Activated naive CD4-positive, alpha-beta T cell treated with anti-CD3 and anti-CD28 coated beads for 36 hours (primary cell): Measurements from ENCODE around the gene ZMPSTE24. TPM values are rescaled to one million over a fixed set of nuclear protein-coding genes. Genes with fewer than 3 reads are reported as not detected.
A peak's percentile ranks its signal among the peaks of the same experiment; 100 is the strongest.

Experiments
- CTCF ChIA-PET: fragments of 350-600 bp; sonication (Branson Sonifier 250); formaldehyde crosslinking; loops from one replicate; lab custom pipeline; 2021; ENCODE audit warnings: antibody characterized with exemption; lab: Charles Lee
- DNase-seq: peaks from one replicate; pipeline ENCODE4 v3.0.0-alpha.2; 2020
- H3K27ac Mint-ChIP-seq: one replicate; pipeline ENCODE4 v1.8.0; 2021; ENCODE audit warnings: mild to moderate bottlenecking, mixed read lengths
- H3K27me3 Mint-ChIP-seq: one replicate; pipeline ENCODE4 v1.8.0; 2021; ENCODE audit warnings: low read depth, mixed read lengths
- H3K36me3 Mint-ChIP-seq: one replicate; pipeline ENCODE4 v1.8.0; 2021; ENCODE audit warnings: low read depth, mixed read lengths
- H3K4me1 Mint-ChIP-seq: one replicate; pipeline ENCODE4 v1.8.0; 2021; ENCODE audit warnings: low read depth, mixed read lengths
- H3K4me3 Mint-ChIP-seq: one replicate; pipeline ENCODE4 v1.8.0; 2021; ENCODE audit warnings: mild to moderate bottlenecking, moderate library complexity, mixed read lengths
- H3K9me3 Mint-ChIP-seq: one replicate; pipeline ENCODE4 v1.8.0; 2021; ENCODE audit warnings: mixed read lengths
- intact Hi-C: fragments of 100-400 bp; cut with micrococcal nuclease; formaldehyde crosslinking; loops from one replicate; pipeline ENCODE4 v1.15.1; 2023
- total RNA-seq, 2 experiments: library from RNA; stranded (reverse); gene quantifications; one replicate each; pipeline ENCODE4 v1.2.3, GENCODE V29; 2021

Gene ZMPSTE24
- total RNA-seq, 2 experiments from 2014 or later = 13.2 to 14.7 TPM

DNA sequence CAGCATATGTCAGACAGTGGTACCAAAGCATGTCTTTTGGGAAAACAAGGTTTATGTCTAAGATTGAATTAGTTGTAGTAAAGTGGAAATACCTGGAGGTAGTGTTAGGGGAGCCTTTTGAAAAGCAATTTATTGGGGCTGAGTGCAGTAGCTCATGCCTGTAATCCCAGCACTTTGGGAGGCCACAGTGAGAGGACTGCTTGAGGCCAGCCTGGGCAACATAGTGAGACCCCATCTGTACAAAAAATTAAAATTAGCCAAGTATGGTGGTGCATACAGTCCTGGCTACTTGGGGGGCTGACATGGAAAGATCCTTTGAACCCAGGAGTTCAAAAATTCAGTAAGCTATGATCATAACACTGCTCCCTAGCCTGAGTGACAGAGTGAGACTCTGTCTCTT, 7.3 kb downstream of the ZMPSTE24 start:
- intact Hi-C loops = loop anchor here (2.0 kb wide), 2 partner anchors 50 to 102 kb away; no protein-coding TSS in a partner anchor

DNA sequence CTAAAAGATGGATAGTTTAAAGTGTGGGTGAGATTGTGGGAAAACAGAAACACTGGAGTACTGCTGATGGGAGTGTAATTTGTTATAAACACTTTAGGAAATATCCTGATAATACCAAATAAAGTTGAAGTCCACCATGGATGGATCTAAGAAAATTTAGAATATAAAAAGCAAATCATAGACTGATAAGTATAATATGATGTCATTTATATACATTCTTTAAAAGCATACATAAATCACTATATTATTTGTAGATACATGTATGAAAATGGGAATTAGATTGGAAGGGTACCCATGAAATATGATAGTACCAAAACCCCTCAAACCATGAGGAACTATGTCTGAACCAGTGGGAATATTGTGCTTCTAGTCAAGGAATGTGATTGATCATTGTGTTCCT, 7.9 kb downstream of the ZMPSTE24 start:
- Mint-ChIP-seq H3K9me3 (no peaks in the 10 kb centered on the region), H3K36me3 (peaks cover 41% of the 10 kb centered on the region), H3K4me3 (no peak overlapping the region), H3K27ac (no peak overlapping the region), H3K4me1 (peaks cover 56% of the 10 kb centered on the region), H3K27me3 (no peaks in the 10 kb centered on the region)
- intact Hi-C loops = loop anchor here (2.0 kb wide), 2 partner anchors 49 to 103 kb away; no protein-coding TSS in a partner anchor
- DNase-seq = no peak
- CTCF ChIA-PET = interaction anchor here (1.0 to 2.7 kb wide), 3 partner anchors 73 to 403 kb away, joined by 3 to 13 read pairs (median 8); no protein-coding TSS in a partner anchor

More for the DNA sequence above, 7.3 kb downstream of the ZMPSTE24 start:
- CTCF ChIA-PET = interaction anchor here (1.0 to 1.9 kb wide), 3 partner anchors 73 to 404 kb away, joined by 3 to 8 read pairs (median 7); no protein-coding TSS in a partner anchor
- H3K27me3 Mint-ChIP-seq = no peaks in the 10 kb centered on the region
- peaks cover 39% of the 10 kb centered on the region for H3K36me3 Mint-ChIP-seq
- peaks cover 54% of the 10 kb centered on the region for H3K4me1 Mint-ChIP-seq
- H3K9me3 Mint-ChIP-seq = no peaks in the 10 kb centered on the region
- no peak for DNase-seq
- H3K4me3 Mint-ChIP-seq = no peak overlapping the region
- H3K27ac Mint-ChIP-seq = no peak overlapping the region

DNA sequence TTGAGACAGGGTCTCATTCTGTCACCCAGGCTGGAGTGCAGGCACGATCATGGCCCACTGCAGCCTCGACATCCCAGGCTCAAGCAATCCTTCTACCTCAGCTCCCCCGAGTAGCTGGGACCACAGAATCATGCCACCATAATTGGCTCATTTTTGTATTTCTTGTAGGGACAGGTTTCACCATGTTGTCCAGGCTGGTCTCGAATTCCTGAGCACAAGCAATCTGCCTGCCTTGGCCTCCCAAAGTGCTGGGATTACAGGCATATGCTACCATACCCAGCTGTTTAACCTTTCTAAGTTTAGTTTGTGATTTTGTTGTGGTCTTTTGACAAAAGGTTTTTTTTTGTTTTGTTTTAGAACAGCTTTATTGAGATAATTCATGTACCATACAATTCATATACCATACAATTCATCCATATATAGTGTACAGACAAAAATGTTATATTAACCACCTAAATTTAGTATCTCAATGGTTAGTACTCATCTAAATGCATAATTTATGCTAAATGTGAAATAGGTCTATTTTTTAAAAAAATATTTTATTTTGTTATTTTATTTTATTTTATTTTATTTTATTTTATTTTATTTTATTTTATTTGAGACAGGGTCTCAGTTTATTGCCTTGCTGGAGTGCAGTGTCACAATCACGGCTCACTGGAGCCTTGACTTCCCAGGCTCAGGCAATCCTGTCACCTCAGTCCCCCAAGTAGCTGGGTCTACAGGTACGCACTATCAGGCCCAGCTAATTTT, 8.9 kb downstream of the ZMPSTE24 start:
- no peak for DNase-seq
- H3K27me3 Mint-ChIP-seq = no peaks in the 10 kb centered on the region
- CTCF ChIA-PET = interaction anchor here (1.0 to 2.7 kb wide), 3 partner anchors 72 to 123 kb away, joined by 3 to 13 read pairs (median 8); no protein-coding TSS in a partner anchor
- intact Hi-C loops = no loop called here
- H3K9me3 Mint-ChIP-seq = no peaks in the 10 kb centered on the region
- H3K4me1 Mint-ChIP-seq = peaks cover 52% of the 10 kb centered on the region
- H3K27ac Mint-ChIP-seq = no peak overlapping the region
- H3K4me3 Mint-ChIP-seq = no peak overlapping the region
- H3K36me3 Mint-ChIP-seq = peaks cover 34% of the 10 kb centered on the region

DNA sequence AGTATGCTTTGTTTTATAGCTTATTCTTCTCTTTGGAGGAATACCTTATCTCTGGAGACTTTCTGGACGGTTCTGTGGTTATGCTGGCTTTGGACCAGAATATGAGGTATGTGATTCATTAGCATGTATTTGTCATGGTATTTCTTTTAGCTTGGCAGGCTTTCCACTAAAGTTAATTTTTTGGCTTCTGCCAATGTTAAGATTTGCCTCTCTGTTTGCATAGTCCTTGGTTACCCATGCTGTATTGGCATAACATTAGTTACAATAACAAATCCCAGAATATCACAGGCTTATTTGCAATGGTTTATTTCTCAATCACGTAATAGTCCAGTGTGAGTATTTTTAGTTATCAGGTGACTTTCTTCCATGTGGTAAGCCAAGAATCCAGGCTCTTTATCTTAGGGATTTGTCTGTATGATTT, 9.7 kb downstream of the ZMPSTE24 start:
- intact Hi-C loops = no loop called here
- H3K4me1 Mint-ChIP-seq = peaks cover 53% of the 10 kb centered on the region
- DNase-seq = no peak
- no peak overlapping the region for H3K27ac Mint-ChIP-seq
- H3K27me3 Mint-ChIP-seq = no peaks in the 10 kb centered on the region
- H3K9me3 Mint-ChIP-seq = no peaks in the 10 kb centered on the region
- CTCF ChIA-PET = interaction anchor here (1.0 to 2.7 kb wide), 2 partner anchors 115 to 123 kb away, joined by 3 to 13 read pairs; no protein-coding TSS in a partner anchor
- H3K36me3 Mint-ChIP-seq = peaks cover 37% of the 10 kb centered on the region
- no peak overlapping the region for H3K4me3 Mint-ChIP-seq

DNA sequence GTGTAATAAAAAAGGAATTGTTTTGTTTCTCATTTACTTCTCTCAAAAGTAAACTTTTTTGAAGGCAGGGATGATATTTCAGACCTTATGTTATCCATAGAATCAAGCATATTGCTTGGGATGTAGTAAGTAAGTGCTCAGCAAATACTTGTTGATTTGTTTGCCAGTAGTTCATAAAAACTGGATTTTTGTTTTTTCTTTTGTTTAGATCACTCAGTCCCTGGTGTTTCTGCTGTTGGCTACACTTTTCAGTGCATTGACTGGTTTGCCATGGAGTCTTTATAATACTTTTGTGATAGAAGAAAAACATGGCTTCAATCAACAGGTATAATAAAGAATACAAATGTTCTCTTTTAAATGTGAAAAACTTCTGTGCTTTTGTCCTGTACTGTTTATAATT, 10.2 kb downstream of the ZMPSTE24 start:
- Mint-ChIP-seq H3K4me1 (peaks cover 48% of the 10 kb centered on the region), H3K36me3 (peaks cover 38% of the 10 kb centered on the region), H3K27me3 (no peaks in the 10 kb centered on the region), H3K4me3 (no peak overlapping the region), H3K27ac (no peak overlapping the region), H3K9me3 (no peaks in the 10 kb centered on the region)
- CTCF ChIA-PET = interaction anchor here (0.6 to 2.7 kb wide), 2 partner anchors 37 to 115 kb away, joined by 5 to 13 read pairs; no protein-coding TSS in a partner anchor
- DNase-seq = no peak
- intact Hi-C loops = no loop called here

DNA sequence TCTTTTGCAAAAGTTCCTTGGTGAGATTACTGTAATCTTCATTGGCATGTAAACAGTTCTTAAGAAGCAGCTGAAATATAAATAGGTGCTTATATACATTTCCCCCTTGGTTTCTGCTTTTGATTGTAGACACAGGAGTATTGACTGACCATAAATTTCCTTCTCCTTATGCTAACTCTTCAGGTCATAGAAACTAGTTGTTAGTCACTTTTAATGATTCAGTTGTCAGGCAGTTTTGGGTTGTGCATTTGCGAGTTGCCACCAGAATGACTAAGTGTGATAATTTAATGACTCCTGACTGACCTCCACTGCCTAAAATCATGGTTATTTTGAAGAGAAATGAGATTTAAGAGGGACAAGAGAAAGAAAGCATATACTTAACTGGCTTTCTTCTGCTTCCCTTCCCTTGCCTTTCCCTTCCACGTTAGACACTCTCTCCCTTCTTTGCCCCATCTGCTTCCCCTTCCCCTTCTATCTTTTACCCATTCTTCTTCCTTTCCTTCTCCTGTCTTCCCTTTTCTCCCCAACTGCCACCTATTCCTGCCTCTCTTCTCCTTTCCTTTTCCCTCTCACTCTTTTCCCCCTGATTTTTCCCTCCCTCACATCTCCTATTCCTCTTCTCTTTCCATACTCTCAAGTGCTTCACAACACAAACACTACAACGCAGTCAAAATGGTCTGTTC, 12.3 kb downstream of the ZMPSTE24 start:
- H3K4me1 Mint-ChIP-seq = peaks cover 31% of the 10 kb centered on the region
- H3K9me3 Mint-ChIP-seq = no peaks in the 10 kb centered on the region
- no peak overlapping the region for H3K4me3 Mint-ChIP-seq
- no peaks in the 10 kb centered on the region for H3K27me3 Mint-ChIP-seq
- CTCF ChIA-PET = interaction anchor here (1.5 kb wide), 1 partner anchor 117 kb away, joined by 4 read pairs; no protein-coding TSS in a partner anchor
- DNase-seq = peak; percentile 30
- intact Hi-C loops = loop anchor here (1.0 kb wide), 1 partner anchor 29 kb away; no protein-coding TSS in a partner anchor
- peak overlapping the region; percentile 86 for H3K27ac Mint-ChIP-seq
- peaks cover 38% of the 10 kb centered on the region for H3K36me3 Mint-ChIP-seq

DNA sequence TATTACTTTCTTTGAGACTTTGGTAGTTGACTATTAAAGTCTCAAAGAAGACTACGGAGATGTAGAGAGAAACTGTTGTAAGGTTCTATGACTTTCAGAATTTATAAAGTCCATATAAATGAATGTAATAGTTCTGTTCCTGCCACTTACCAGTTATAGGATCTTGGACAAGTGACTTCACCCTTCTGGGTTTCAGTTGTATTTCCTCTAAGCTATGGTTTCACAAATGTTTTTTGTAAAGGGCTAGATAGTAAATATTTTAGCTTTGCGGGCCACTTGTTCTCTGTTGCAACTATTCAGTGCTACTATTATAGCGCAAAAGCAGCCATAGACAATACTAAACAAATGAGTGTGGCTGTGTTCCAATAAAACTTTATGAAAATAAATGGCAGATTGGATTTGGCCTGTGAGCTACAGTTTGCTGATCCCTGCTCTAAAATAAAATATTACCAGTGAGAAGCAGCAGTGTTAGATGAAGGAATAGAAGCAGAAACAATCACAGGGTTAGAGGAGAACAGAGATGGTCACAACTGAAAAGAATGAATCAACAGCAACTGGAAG, 14.7 kb downstream of the ZMPSTE24 start:
- Mint-ChIP-seq H3K9me3 (no peaks in the 10 kb centered on the region), H3K27ac (no peak overlapping the region), H3K4me1 (peaks cover 19% of the 10 kb centered on the region), H3K4me3 (no peak overlapping the region), H3K27me3 (no peaks in the 10 kb centered on the region), H3K36me3 (peaks cover 44% of the 10 kb centered on the region)
- CTCF ChIA-PET = interaction anchor here (0.6 to 1.6 kb wide), 4 partner anchors 66 to 418 kb away, joined by 3 to 8 read pairs (median 6); no protein-coding TSS in a partner anchor
- no peak for DNase-seq
- intact Hi-C loops = no loop called here

DNA sequence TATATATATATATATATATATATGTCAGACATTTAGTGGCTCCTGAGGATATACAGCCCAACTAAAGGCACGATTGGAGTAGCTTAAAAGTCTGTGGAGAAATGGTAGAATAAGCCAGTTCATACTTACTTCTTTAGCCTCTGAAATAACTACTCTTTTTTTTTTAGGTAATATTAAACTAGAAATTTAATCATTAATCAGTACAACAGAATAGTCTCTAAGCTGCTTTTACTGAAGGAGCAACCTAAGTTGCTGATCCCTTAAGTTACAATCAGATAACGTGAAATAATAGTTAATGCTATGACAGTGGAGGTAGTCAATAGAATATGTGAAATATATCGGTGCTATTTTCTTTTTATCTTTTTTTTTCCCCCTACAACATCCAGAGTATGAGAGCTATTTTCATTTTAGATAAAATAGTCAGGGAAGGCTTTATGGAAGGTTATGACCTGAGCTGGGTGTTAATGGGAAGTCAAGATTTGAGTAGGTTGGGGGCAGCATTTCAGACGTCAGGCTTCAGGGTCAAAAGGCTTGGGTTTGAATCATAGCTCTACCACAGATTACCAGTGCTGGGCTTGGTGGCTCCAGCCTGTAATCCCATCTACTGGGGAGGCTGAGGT, 15.6 kb downstream of the ZMPSTE24 start:
- Mint-ChIP-seq H3K9me3 (no peaks in the 10 kb centered on the region), H3K36me3 (peaks cover 38% of the 10 kb centered on the region), H3K27ac (no peak overlapping the region), H3K27me3 (no peaks in the 10 kb centered on the region), H3K4me3 (no peak overlapping the region), H3K4me1 (peaks cover 18% of the 10 kb centered on the region)
- DNase-seq = no peak
- intact Hi-C loops = no loop called here
- CTCF ChIA-PET = interaction anchor here (0.6 to 1.6 kb wide), 6 partner anchors 41 to 417 kb away, joined by 3 to 8 read pairs (median 5); no protein-coding TSS in a partner anchor

DNA sequence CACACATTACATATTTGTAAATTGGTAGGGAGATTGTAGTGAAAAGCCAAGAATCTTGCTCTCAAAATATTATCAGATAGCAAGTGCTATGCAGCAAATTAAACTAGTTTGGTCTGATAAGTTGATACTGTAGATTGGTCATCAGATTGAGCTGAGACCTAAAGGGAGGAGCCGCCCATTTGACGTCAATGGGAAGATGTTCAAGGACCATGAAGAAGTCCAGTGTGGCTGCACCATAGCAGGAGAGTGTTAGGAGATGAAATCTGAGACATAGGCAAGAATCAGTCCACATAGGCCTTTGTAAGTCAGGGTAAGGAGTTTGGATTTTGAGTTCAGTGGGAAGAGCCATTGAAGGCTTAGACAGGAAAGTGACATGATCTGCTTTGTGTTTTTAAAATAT, 16.3 kb downstream of the ZMPSTE24 start:
- peaks cover 18% of the 10 kb centered on the region for H3K4me1 Mint-ChIP-seq
- no peak overlapping the region for H3K27ac Mint-ChIP-seq
- no peak for DNase-seq
- H3K27me3 Mint-ChIP-seq = no peaks in the 10 kb centered on the region
- CTCF ChIA-PET = interaction anchor here (0.6 to 1.4 kb wide), 5 partner anchors 41 to 131 kb away, joined by 3 to 6 read pairs (median 5); no protein-coding TSS in a partner anchor
- peaks cover 39% of the 10 kb centered on the region for H3K36me3 Mint-ChIP-seq
- no peak overlapping the region for H3K4me3 Mint-ChIP-seq
- intact Hi-C loops = no loop called here
- H3K9me3 Mint-ChIP-seq = no peaks in the 10 kb centered on the region

DNA sequence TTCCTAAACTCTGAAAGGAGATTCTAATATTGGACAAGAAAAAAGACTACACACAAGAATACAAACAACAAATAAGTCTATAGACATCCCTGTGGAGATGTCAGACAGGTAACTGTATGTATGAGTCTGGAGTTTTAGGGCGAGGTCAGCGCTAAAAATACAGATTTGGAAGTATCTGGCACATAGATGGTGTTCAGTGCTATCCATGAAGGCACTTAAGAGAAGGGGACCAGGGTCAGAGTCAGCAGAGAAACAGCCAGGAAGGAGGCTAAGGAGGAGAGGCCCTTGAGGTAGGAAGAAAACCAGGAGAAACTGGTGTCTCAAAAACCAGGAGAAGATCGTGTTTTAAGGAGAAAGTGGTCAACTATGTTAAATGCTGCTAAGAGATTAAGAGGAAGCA, 18.1 kb downstream of the ZMPSTE24 start:
- Mint-ChIP-seq H3K36me3 (peaks cover 27% of the 10 kb centered on the region), H3K9me3 (no peaks in the 10 kb centered on the region), H3K27ac (peak overlapping the region; percentile 36), H3K4me1 (peaks cover 6% of the 10 kb centered on the region), H3K27me3 (no peaks in the 10 kb centered on the region), H3K4me3 (no peak overlapping the region)
- CTCF ChIA-PET = interaction anchor here (0.6 kb wide), 1 partner anchor 72 kb away, joined by 3 read pairs; no protein-coding TSS in a partner anchor
- no peak for DNase-seq
- intact Hi-C loops = no loop called here

DNA sequence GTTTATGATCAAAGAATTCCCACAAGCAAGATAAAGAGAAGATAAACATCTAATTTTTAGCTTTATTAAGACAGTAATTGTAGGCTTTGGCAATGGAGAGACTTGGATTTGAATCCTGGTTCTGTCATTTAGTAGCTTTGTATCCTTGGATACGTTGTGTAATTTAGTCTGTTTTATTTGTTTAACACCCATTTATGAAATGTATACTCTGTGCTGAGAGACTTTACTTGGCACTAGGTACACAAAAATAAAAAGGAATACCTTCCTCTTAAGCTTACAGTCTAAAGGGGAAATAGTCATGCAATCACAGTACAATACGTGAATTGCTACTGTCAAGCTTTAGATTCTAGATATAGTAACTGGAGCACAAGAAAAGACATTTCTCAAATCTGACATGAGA, 23.8 kb downstream of the ZMPSTE24 start:
- H3K27ac Mint-ChIP-seq = no peak overlapping the region
- no peaks in the 10 kb centered on the region for H3K27me3 Mint-ChIP-seq

More for the DNA sequence above, 23.8 kb downstream of the ZMPSTE24 start:
- Mint-ChIP-seq H3K4me1 (no peaks in the 10 kb centered on the region), H3K9me3 (no peaks in the 10 kb centered on the region), H3K36me3 (peaks cover 11% of the 10 kb centered on the region), H3K4me3 (no peak overlapping the region)
- intact Hi-C loops = no loop called here
- CTCF ChIA-PET = interaction anchor here (0.6 to 3.6 kb wide), 5 partner anchors 24 to 158 kb away, joined by 3 to 18 read pairs (median 4); no protein-coding TSS in a partner anchor
- DNase-seq = no peak
